Measurements from ENCODE around the gene TCEA2. TPM values are rescaled to one million over a fixed set of nuclear protein-coding genes. Genes with fewer than 3 reads are reported as not detected.

TCEA2 gene
- total RNA-seq, 6 experiments from 2014 or later = 14.8 to 45.6 (median 28.6) TPM

DNA sequence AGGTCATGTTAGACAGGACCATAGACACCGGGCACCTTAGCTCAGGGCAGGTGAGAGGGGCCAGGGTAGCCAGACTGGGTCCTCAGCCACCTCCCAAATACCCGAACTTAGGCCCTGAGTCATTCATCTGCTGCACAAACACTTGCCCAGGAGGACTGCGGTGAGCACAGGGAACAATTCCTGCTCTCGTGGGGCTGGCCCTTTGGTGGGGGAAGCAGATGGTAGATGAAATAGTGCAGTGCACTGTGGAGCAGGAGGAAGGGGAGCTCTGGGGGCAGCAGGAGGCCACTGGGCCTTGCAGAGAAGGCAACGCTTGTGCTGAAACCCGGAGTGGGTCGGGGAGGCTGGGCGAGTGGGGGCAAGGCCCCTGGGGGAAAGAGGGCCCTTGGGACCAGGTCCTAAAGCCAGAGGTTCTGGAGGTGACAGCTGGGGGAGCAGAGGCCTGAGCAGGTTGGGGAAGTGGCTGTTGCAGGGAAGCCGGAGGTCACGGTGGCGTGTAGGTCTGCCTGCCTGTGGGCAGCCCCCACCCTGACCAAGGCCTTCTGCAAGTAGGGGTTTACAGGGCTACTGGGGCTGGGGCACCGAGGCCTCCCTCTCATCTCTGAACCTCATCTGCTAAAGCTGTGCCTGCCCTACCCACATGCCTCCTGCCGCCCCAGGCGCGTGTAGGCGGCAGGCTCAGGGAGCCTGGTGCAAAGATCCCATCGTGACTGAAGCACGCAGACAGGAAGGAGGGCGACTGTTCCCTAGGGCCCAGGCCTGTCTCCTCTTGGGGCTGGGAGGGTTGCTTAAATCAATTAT, 49.0 kb downstream of the TCEA2 start:
- Histone ChIP-seq H3K9me3 (no peaks in the 10 kb centered on the region), H3K4me1 (no peaks in the 10 kb centered on the region), H3K36me3 (no peaks in the 10 kb centered on the region), H3K27ac (no peak overlapping the region), H3K27me3 (no peaks in the 10 kb centered on the region), H3K4me3 (no peak overlapping the region)
- DNase-seq = peak in 1 of 3 donors; percentile 40
- intact Hi-C loops (cut with DNase I) = no loop called here
- TF ChIP-seq CTCF (IDR thresholded peaks at IDR 0.05) (no peak), POLR2A (IDR thresholded peaks at IDR 0.05) (no peak)
- WGBS (ENCODE audit: insufficient coverage, low coverage, low lambda C conversion rate, missing lambda C conversion rate) = 24% methylated on average over 3 of the region's 19 CpGs
- ATAC-seq = no peak

DNA sequence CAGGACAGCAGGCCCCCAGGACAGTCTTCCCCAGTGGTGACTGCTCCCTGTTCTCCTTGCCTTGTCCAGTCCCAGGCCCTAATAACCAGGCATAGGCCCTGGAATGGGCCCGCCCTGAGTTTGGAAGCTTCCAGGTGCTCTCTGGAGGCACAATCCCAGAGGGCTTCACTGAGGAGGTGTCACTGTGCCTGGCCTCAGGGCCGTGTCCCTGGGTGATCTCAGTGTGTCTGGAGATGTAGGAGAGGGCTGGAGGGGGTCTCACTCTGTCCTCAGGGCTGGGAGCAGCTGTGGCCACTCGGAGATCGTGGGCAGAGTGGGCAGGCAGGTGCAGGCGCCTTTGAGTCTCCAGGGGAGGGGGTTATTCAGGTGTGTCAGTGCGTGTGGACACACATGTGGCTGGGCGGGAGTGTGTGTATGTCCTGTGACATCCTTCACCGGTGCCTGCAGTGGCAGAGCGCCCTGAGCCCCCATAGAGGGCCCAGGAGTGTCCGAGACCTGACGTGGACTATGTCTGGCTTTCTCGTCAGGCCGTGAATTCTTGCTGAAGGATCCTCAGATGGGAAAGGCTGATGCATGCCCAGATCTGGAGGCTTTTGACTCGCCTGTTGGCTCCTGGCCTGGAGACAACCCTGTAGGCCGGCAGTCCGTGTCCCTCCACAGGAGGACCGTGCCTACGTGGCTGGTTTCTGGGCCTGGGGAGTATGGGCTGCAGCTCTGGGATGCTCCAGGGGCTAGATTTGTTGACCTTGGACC, 49.9 kb downstream of the TCEA2 start:
- TF ChIP-seq CTCF (IDR thresholded peaks at IDR 0.05) (no peak), POLR2A (IDR thresholded peaks at IDR 0.05) (no peak)
- no peaks in the 10 kb centered on the region for H3K36me3 ChIP-seq
- DNase-seq (peak in 2 of 3 donors; percentile 42 to 43), ATAC-seq (no peak)
- no CpG with 5 or more reads among the region's 18 CpGs for WGBS (ENCODE audit: insufficient coverage, low coverage, low lambda C conversion rate, missing lambda C conversion rate)
- intact Hi-C loops (cut with DNase I) = no loop called here
- no peaks in the 10 kb centered on the region for H3K4me1 ChIP-seq
- H3K27ac ChIP-seq = no peak overlapping the region
- H3K27me3 ChIP-seq = no peaks in the 10 kb centered on the region
- H3K9me3 ChIP-seq = no peaks in the 10 kb centered on the region
- H3K4me3 ChIP-seq = no peak overlapping the region

GRCh38 chr20:64113444-64113775, 50.4 kb downstream of the TCEA2 start:
- Histone ChIP-seq H3K36me3 (no peaks in the 10 kb centered on the region), H3K9me3 (no peaks in the 10 kb centered on the region), H3K27me3 (no peaks in the 10 kb centered on the region), H3K4me1 (no peaks in the 10 kb centered on the region), H3K4me3 (no peak overlapping the region), H3K27ac (no peak overlapping the region)
- DNase-seq (peak in 1 of 3 donors; percentile 30), ATAC-seq (no peak)
- intact Hi-C loops (cut with DNase I) = no loop called here
- TF ChIP-seq CTCF (IDR thresholded peaks at IDR 0.05) (no peak), POLR2A (IDR thresholded peaks at IDR 0.05) (no peak)
- WGBS (ENCODE audit: insufficient coverage, low coverage, low lambda C conversion rate, missing lambda C conversion rate) = no CpG with 5 or more reads among the region's 6 CpGs

DNA sequence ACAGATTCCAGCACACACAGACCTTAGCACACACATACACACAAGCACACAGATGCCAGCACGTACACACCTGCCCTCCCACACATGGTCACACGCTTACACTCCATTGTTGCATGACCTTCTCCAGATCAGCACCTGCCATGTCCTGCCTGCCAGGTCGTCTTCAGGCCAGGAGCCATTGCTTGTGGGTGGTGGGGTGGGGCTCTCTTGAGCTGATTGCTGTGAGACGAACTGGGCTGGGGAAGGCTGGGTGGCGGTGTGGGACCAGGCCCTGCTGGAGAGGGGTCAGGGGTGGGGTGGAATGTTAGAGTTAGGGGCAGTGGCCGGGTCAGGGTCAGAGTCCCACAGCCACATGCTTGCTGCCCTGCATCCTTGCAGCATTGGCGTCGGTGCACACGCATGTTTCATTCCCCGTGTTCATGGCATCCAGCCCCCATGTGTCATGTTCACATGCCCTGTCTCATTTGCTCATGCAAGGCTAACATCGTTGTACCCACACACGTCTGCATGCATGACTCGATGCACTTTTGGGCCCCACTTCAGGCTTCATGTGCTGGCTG, 50.9 kb downstream of the TCEA2 start:
- no peak overlapping the region for H3K27ac ChIP-seq
- H3K27me3 ChIP-seq = no peaks in the 10 kb centered on the region
- H3K4me1 ChIP-seq = no peaks in the 10 kb centered on the region
- TF ChIP-seq CTCF (IDR thresholded peaks at IDR 0.05) = no peak
- TF ChIP-seq POLR2A (IDR thresholded peaks at IDR 0.05) = no peak
- no peaks in the 10 kb centered on the region for H3K9me3 ChIP-seq
- intact Hi-C loops (cut with DNase I) = no loop called here
- WGBS (ENCODE audit: insufficient coverage, low coverage, low lambda C conversion rate, missing lambda C conversion rate) = 75% methylated on average over 10 of the region's 13 CpGs
- no peak overlapping the region for H3K4me3 ChIP-seq
- ATAC-seq = no peak
- H3K36me3 ChIP-seq = no peaks in the 10 kb centered on the region
- DNase-seq = peak in 2 of 3 donors; percentile 20 to 28
